HepG2 (cell line): ENCODE measurements around the gene RNF222. TPM values are rescaled to one million over a fixed set of nuclear protein-coding genes. Genes with fewer than 3 reads are reported as not detected.

Experiments
- HDAC1 ChIP-seq: sonication (generic); formaldehyde crosslinking; IDR thresholded peaks from 2 replicates; pipeline ENCODE4 v1.5.1; 2020; ENCODE audit warnings: mild to moderate bottlenecking, missing genetic modification reagents
- MEF2D ChIP-seq: sonication (generic); formaldehyde crosslinking; IDR thresholded peaks from 2 replicates; pipeline ENCODE4 v1.5.1; 2020; ENCODE audit warnings: mild to moderate bottlenecking, missing genetic modification reagents
- PHF5A ChIP-seq: IDR thresholded peaks from one replicate; pipeline ENCODE4 v1.6.1; 2018; ENCODE audit warnings: low read depth, missing genetic modification reagents; ENCODE audit not compliant: unreplicated experiment
- RFX5 ChIP-seq: IDR thresholded peaks from 2 replicates; pipeline ENCODE4 v1.6.1; 2011; ENCODE audit warnings: low read depth, low read length, improper control_type of control experiment
- SAP130 ChIP-seq: IDR thresholded peaks from 2 replicates; pipeline ENCODE4 v1.6.1; 2016; ENCODE audit warnings: low read depth
- SSRP1 ChIP-seq: IDR thresholded peaks from 2 replicates; pipeline ENCODE4 v1.6.1; 2016; ENCODE audit warnings: control low read depth
- TEAD3 ChIP-seq: optimal IDR thresholded peaks from 2 replicates; pipeline ENCODE3; 2016; ENCODE audit warnings: borderline replicate concordance
- THYN1 ChIP-seq: sonication (generic); formaldehyde crosslinking; IDR thresholded peaks from 2 replicates; pipeline ENCODE4 v1.8.1; 2023; ENCODE audit warnings: low read depth, mild to moderate bottlenecking, moderate library complexity, missing genetic modification reagents, borderline replicate concordance
- ZBTB39 ChIP-seq: sonication (generic); formaldehyde crosslinking; IDR thresholded peaks from 2 replicates; pipeline ENCODE4 v1.5.0; 2020; ENCODE audit warnings: missing genetic modification reagents
- ZC3H4 ChIP-seq: sonication (generic); formaldehyde crosslinking; IDR thresholded peaks from 2 replicates; pipeline ENCODE4 v1.4.0; 2020; ENCODE audit warnings: missing genetic modification reagents, borderline replicate concordance
- ZNF691 ChIP-seq: sonication (generic); formaldehyde crosslinking; IDR thresholded peaks from 2 replicates; pipeline ENCODE4 v1.4.0; 2020; ENCODE audit warnings: missing genetic modification reagents, low read depth, mild to moderate bottlenecking, borderline replicate concordance
- ZSCAN20 ChIP-seq: sonication (generic); formaldehyde crosslinking; IDR thresholded peaks from 2 replicates; pipeline ENCODE4 v1.4.0; 2020; ENCODE audit warnings: missing genetic modification reagents, mild to moderate bottlenecking, borderline replicate concordance
- polyA plus RNA-seq, 8 experiments: library from polyadenylated mRNA; depleted of rRNA in 3 of 8; stranded (reverse) in 7 of 8; unstranded in 1 of 8; fragments of >200 nt; fragmentation: Illumina TruSeq in 4 of 8; extraction: Trizol in 4 of 8; gene quantifications; 2 replicates each; pipeline versions ENCODE4 v1.2.1 to v1.2.3, GENCODE V29; 2011 to 2016; ENCODE audit warnings: low read depth in 4 of 8, missing spikeins in 1 of 8, mixed read lengths in 1 of 8; ENCODE audit not compliant: insufficient read depth in 1 of 8
- total RNA-seq, 5 experiments: library from RNA; depleted of rRNA; stranded (reverse); fragments of >200 nt; fragmentation: Illumina TruSeq; extraction: Trizol; gene quantifications; 2 replicates each; pipeline ENCODE4 v1.2.3, GENCODE V29; 2016; ENCODE audit warnings: low read depth in 1 of 5
- TF ChIP-seq, protein P1 (sequence below): sonication (generic); formaldehyde crosslinking; conservative IDR thresholded peaks from 2 replicates; pipeline ENCODE4 v1.4.0; 2020; ENCODE audit warnings: mild to moderate bottlenecking, missing genetic modification reagents, moderate library complexity
- TF ChIP-seq, protein P2 (sequence below): IDR thresholded peaks from 2 replicates; pipeline ENCODE4 v1.6.1; 2016

RNF222 gene
- total and polyA plus RNA-seq, 2 of the 13 experiments (the other 11 are each of a cell fraction or from before 2014, with no cell fraction given), result not detected

DNA sequence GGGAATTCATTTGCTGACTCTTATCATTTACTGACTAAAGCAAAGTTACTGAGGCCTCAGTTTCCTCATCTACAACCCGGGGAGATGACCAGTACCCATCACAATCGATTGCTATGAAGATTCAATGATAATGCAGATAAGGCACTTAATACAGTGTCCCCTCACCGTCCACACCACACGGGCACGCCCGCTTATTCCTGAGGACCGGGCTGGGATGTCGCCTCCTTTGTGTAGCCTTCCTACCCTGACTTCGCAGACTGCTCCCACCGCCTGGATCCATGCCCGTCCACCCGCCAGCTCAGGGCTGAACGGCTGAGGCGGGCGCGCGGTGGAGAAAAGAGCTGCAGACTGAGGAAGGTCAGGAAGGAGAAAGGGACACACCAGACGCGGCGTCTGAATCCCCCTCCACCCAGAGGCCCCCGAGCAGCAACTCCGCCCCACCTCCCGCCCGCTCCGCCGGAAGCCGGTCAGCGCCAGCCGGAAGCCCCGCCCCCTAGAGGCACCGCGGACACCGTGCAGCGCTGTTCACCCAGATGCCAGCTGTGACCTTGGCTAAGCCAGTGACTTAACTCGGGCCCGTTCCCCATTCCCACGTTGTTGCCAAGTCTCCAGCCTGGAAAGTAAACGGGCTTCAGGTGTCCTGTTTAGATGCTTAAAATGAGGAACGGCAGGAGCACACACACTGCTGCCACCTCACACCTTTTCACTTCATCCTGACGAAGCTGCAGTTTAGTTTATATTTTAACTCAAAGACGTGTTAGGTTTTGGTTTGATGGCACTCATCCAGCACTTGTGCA is 21.2 kb downstream of the RNF222 start, which contains the start of gene KRABD2 (continued):
- TF ChIP-seq THYN1 (CRISPR knock-in tag) (no peak), ZNF691 (peak; percentile 85; the same call in 1 of the 2 replicates), SAP130 (CRISPR knock-in tag) (peak; percentile 86), ZSCAN20 (CRISPR knock-in tag) (no peak; the same call in 1 of the 2 replicates), MEF2D (peak; percentile 73), PHF5A (CRISPR knock-in tag) (peak; percentile 91), SSRP1 (CRISPR knock-in tag) (peak; percentile 94), ZC3H4 (CRISPR knock-in tag) (0 out of 2 replicates have a peak, but pooled peaks have one; percentile 81), RFX5 (peak; percentile 24; the same call in 1 of the 2 replicates), TEAD3 (CRISPR knock-in tag) (peak; percentile 68), ZBTB39 (CRISPR knock-in tag) (0 out of 2 replicates have a peak, but pooled peaks have one; percentile 70), HDAC1 (CRISPR knock-in tag) (peak; percentile 63)
- TF ChIP-seq, protein P1, sequence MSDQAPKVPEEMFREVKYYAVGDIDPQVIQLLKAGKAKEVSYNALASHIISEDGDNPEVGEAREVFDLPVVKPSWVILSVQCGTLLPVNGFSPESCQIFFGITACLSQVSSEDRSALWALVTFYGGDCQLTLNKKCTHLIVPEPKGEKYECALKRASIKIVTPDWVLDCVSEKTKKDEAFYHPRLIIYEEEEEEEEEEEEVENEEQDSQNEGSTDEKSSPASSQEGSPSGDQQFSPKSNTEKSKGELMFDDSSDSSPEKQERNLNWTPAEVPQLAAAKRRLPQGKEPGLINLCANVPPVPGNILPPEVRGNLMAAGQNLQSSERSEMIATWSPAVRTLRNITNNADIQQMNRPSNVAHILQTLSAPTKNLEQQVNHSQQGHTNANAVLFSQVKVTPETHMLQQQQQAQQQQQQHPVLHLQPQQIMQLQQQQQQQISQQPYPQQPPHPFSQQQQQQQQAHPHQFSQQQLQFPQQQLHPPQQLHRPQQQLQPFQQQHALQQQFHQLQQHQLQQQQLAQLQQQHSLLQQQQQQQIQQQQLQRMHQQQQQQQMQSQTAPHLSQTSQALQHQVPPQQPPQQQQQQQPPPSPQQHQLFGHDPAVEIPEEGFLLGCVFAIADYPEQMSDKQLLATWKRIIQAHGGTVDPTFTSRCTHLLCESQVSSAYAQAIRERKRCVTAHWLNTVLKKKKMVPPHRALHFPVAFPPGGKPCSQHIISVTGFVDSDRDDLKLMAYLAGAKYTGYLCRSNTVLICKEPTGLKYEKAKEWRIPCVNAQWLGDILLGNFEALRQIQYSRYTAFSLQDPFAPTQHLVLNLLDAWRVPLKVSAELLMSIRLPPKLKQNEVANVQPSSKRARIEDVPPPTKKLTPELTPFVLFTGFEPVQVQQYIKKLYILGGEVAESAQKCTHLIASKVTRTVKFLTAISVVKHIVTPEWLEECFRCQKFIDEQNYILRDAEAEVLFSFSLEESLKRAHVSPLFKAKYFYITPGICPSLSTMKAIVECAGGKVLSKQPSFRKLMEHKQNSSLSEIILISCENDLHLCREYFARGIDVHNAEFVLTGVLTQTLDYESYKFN (CRISPR knock-in tag), result peak; percentile 26; the same call in 1 of the 2 replicates
- TF ChIP-seq, protein P2, sequence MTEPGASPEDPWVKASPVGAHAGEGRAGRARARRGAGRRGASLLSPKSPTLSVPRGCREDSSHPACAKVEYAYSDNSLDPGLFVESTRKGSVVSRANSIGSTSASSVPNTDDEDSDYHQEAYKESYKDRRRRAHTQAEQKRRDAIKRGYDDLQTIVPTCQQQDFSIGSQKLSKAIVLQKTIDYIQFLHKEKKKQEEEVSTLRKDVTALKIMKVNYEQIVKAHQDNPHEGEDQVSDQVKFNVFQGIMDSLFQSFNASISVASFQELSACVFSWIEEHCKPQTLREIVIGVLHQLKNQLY (CRISPR knock-in tag), result no peak
